ENCODE results near the gene CDKL5.
"Not testable (repeated sequence)": the region's sequence is repeated elsewhere in the genome, so short reads cannot be mapped to it uniquely, and the experiment has no call there.

Gene CDKL5

DNA sequence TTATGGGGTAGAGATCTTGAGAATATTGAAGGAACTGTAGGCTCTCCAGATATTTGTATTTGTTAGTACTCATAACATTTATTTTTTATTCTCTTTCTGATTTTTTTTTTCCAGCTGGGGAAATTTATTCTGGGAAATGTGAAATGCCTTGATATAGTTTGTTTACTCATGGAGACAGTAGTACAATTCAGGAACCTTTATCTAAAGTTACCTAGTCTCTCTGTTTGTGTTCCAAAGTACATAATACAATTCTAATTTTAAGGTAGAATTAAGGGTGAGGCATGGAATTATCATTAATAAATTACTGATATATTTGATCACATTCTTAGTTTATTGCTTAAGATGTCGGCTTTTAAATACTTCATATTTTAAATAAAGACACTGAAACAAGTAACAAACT lies 132.5 kb downstream of the CDKL5 start:
- DNase-seq (ENCODE audit: low spot score in 2 of 2) (no peak), ATAC-seq (replicated peaks; ENCODE audit: extremely low read depth, poor library complexity, severe bottlenecking) (no peak)
- no peaks in the 10 kb centered on the region for H3K27me3 Mint-ChIP-seq
- H3K4me3 Mint-ChIP-seq = no peak overlapping the region
- no peaks in the 10 kb centered on the region for H3K36me3 Mint-ChIP-seq (ENCODE audit: insufficient read depth)
- no peak overlapping the region for H3K27ac Mint-ChIP-seq (ENCODE audit: low read depth)
- H3K9me3 Mint-ChIP-seq = no peaks in the 10 kb centered on the region
- H3K4me1 Mint-ChIP-seq = peaks cover 4% of the 10 kb centered on the region

DNA sequence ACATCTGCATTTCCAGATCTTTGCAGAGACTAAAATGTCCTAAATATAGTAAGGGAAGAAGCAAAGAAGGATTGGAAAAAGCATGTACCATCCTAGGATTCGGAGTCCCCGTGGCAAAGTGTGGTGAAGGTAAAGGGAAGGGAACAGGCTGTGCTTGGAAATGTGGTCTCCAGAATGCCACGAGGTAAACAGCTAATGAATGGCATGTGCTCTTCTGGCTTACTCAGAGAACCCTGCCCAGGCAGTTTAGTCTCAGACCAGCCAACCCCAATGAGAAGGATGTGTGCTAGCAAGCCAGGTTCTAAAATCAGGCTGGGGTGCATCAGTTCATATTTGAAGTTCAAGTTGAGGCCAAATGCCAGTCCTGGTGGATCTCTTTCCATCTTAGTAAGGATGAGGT lies 133.4 kb downstream of the CDKL5 start:
- no peak for ATAC-seq (replicated peaks; ENCODE audit: extremely low read depth, poor library complexity, severe bottlenecking)
- Mint-ChIP-seq H3K9me3 (no peaks in the 10 kb centered on the region), H3K27ac (ENCODE audit: low read depth) (no peak overlapping the region), H3K4me1 (no peaks in the 10 kb centered on the region), H3K36me3 (ENCODE audit: insufficient read depth) (no peaks in the 10 kb centered on the region), H3K27me3 (no peaks in the 10 kb centered on the region), H3K4me3 (no peak overlapping the region)
- no peak for DNase-seq (ENCODE audit: low spot score in 2 of 2)

DNA sequence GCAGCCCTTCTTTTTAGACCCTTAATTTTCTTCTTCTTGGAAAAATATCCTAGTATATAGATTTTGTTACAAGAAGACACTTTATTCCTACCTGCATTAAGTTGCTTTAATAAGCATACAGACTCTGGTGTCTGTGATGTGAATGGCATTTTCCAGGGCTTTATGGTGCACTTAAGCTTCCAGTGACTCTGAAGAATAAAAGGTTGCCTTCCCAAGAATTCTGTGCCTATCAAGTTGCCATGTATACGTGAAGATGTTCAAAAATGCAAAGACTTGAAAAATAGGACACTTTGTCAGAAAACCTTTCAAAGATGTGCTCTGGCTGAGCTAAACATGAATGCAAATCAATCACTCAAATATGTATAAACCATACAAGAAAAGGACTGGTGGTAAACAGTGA lies 135.6 kb downstream of the CDKL5 start:
- H3K4me1 Mint-ChIP-seq = no peaks in the 10 kb centered on the region
- H3K27me3 Mint-ChIP-seq = no peaks in the 10 kb centered on the region
- no peak overlapping the region for H3K27ac Mint-ChIP-seq (ENCODE audit: low read depth)
- H3K9me3 Mint-ChIP-seq = no peaks in the 10 kb centered on the region
- H3K4me3 Mint-ChIP-seq = no peak overlapping the region
- no peaks in the 10 kb centered on the region for H3K36me3 Mint-ChIP-seq (ENCODE audit: insufficient read depth)
- DNase-seq (ENCODE audit: low spot score in 2 of 2) = no peak
- ATAC-seq (replicated peaks; ENCODE audit: extremely low read depth, poor library complexity, severe bottlenecking) = no peak

DNA sequence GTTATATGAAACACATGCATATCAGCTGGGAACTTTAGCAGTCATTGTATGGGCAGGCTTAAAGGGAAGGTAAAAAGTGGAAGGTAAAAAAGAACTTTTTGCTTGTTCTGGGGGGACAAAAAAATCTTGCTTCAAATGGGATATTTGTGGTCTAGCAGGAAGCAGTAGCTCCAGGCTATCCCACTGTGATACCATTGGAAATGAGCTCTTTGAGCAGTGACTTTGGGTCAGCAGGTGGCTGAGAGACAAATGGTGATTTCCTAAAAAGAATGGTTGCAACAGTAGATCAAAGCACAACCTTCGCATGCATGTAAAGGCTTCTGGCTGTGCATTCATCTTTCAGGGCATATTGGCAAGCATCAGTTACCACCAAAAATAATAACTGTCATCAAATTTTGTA lies 140.3 kb downstream of the CDKL5 start:
- H3K4me3 Mint-ChIP-seq = no peak overlapping the region
- H3K27ac Mint-ChIP-seq (ENCODE audit: low read depth) = no peak overlapping the region
- no peaks in the 10 kb centered on the region for H3K27me3 Mint-ChIP-seq
- H3K9me3 Mint-ChIP-seq = no peaks in the 10 kb centered on the region
- no peaks in the 10 kb centered on the region for H3K4me1 Mint-ChIP-seq
- no peak for ATAC-seq (replicated peaks; ENCODE audit: extremely low read depth, poor library complexity, severe bottlenecking)
- DNase-seq (ENCODE audit: low spot score in 2 of 2) = no peak
- H3K36me3 Mint-ChIP-seq (ENCODE audit: insufficient read depth) = no peaks in the 10 kb centered on the region

DNA sequence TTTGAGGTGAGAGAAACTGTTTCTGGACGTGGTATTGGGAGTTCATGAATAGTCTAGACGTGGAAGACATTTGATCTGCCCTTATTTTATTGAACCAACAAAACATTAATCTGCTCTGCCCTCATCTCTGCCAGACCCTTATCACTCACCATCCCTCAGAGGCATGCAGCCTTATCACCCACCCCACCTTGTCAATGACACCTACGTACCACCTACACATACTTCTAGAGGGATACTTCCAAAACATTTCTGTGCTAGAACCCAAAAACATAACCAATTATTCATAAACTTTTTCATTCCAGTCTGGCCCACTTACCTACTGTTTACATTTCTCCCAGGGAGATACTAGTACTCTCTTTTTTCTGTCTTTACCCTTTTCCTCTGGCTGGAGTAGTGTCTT lies 141.3 kb downstream of the CDKL5 start:
- H3K36me3 Mint-ChIP-seq (ENCODE audit: insufficient read depth) = no peaks in the 10 kb centered on the region
- H3K27me3 Mint-ChIP-seq = no peaks in the 10 kb centered on the region
- H3K27ac Mint-ChIP-seq (ENCODE audit: low read depth) = no peak overlapping the region
- ATAC-seq (replicated peaks; ENCODE audit: extremely low read depth, poor library complexity, severe bottlenecking) (no peak), DNase-seq (ENCODE audit: low spot score in 2 of 2) (no peak)
- H3K4me1 Mint-ChIP-seq = no peaks in the 10 kb centered on the region
- no peaks in the 10 kb centered on the region for H3K9me3 Mint-ChIP-seq
- H3K4me3 Mint-ChIP-seq = no peak overlapping the region

DNA sequence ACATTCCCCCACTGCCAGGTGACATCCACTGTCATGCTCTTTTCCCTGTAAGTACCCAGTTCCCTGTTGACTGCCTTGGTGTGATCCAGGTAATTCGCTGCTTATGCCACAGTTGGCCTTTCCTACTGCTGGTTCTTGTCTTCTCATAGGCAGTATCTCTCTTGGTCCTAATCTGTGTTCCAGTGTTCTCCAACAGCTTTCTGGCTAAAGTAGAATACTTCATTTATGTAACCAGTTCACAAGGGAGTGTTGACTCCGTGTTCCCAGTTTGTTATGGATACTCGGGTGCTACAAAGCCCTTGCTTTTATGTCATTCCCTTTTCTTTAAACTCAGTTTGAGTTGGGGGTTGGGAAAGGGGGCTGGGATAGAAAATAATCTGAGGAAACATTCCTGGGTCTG lies 148.1 kb downstream of the CDKL5 start:
- H3K27me3 Mint-ChIP-seq = no peaks in the 10 kb centered on the region
- H3K4me3 Mint-ChIP-seq = no peak overlapping the region
- DNase-seq (ENCODE audit: low spot score in 2 of 2) (no peak), ATAC-seq (replicated peaks; ENCODE audit: extremely low read depth, poor library complexity, severe bottlenecking) (no peak)
- H3K27ac Mint-ChIP-seq (ENCODE audit: low read depth) = no peak overlapping the region
- H3K4me1 Mint-ChIP-seq = no peaks in the 10 kb centered on the region
- H3K9me3 Mint-ChIP-seq = no peaks in the 10 kb centered on the region
- peaks cover 1% of the 10 kb centered on the region for H3K36me3 Mint-ChIP-seq (ENCODE audit: insufficient read depth)

DNA sequence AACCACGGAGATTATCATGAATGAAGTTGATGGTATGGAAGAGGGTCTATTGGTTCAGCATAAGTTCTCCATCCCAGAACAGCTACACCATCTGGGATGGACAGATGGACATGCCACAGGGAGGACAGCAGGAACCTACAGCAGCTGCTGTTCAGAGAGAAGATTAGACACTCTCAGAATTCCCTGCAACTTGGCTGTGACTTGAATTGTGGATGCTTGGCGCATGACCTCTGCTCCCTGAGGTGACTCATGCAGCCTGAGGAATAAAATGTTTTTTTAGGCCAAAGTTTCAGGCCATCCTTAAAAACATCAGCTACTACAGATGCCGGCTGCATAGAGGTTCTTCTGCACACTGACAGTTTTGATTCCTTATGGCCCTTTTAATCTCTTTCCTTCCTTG lies 149.2 kb downstream of the CDKL5 start:
- H3K27me3 Mint-ChIP-seq = no peaks in the 10 kb centered on the region
- H3K4me3 Mint-ChIP-seq = no peak overlapping the region
- no peak overlapping the region for H3K27ac Mint-ChIP-seq (ENCODE audit: low read depth)
- no peak for ATAC-seq (replicated peaks; ENCODE audit: extremely low read depth, poor library complexity, severe bottlenecking)
- no peaks in the 10 kb centered on the region for H3K4me1 Mint-ChIP-seq
- no peaks in the 10 kb centered on the region for H3K9me3 Mint-ChIP-seq
- no peak for DNase-seq (ENCODE audit: low spot score in 2 of 2)
- peaks cover 3% of the 10 kb centered on the region for H3K36me3 Mint-ChIP-seq (ENCODE audit: insufficient read depth)

DNA sequence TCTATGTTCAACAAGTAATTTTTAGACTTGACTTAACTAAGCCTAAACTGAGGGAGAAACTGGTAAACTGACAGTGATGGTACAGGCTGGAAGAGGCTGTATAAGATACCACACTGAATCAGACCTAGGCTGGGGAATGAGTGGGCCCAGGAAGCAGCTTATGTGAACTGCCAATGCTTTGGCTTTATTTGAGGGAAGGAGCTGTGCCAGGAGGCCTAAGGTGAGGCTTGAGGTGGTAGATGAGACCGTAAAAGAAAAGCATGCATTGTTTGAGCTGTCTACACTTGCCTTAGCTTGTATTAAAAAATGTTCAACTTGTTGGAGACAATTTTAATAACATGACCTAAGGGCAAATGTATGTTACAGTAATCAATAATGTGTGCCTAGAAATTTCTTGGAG lies 150.3 kb downstream of the CDKL5 start:
- Mint-ChIP-seq H3K4me1 (no peaks in the 10 kb centered on the region), H3K27me3 (no peaks in the 10 kb centered on the region), H3K9me3 (no peaks in the 10 kb centered on the region), H3K36me3 (ENCODE audit: insufficient read depth) (peaks cover 3% of the 10 kb centered on the region), H3K4me3 (no peak overlapping the region), H3K27ac (ENCODE audit: low read depth) (no peak overlapping the region)
- DNase-seq (ENCODE audit: low spot score in 2 of 2) (no peak), ATAC-seq (replicated peaks; ENCODE audit: extremely low read depth, poor library complexity, severe bottlenecking) (no peak)

DNA sequence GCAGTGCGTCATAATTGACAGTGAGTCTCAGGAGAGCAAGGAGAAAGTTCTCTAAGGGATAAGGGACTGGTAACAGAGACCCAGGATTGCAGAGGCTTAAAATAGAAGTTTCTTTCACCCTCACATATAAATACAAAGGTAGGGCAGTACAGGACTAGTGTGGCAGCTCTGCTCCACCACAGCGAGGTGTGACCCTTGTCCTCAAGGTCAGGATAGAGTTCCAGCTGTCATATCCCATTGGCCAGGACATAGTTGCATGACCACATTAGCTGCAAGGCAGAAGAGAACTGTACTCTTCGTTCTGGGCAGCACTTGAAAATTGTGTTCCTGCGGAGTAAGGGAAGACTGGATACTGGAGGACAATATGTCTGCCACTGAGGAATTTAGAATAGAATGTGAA lies 152.0 kb downstream of the CDKL5 start:
- Mint-ChIP-seq H3K4me3 (no peak overlapping the region), H3K27ac (ENCODE audit: low read depth) (no peak overlapping the region), H3K9me3 (no peaks in the 10 kb centered on the region), H3K27me3 (no peaks in the 10 kb centered on the region), H3K4me1 (no peaks in the 10 kb centered on the region), H3K36me3 (ENCODE audit: insufficient read depth) (peaks cover 7% of the 10 kb centered on the region)
- ATAC-seq (replicated peaks; ENCODE audit: extremely low read depth, poor library complexity, severe bottlenecking) (no peak), DNase-seq (ENCODE audit: low spot score in 2 of 2) (no peak)

DNA sequence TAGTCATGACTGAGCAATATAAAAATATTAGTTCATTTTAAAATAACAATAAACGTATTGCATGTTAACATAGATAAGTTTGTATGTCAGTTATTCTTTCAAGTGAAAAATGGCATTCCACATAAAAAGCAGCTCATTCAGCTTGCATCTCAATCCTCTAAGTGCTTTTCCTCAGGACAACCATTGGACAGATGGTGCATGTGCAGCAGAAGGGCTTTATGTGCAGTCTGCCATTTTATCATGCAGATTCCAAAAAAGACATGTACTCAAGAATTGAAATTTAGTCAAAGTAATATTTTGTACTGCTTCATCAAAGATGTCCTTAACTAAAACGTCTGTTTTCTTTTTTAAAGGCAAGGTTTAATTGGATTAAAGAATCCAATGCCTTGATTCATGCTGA lies 153.1 kb downstream of the CDKL5 start:
- Mint-ChIP-seq H3K27ac (ENCODE audit: low read depth) (no peak overlapping the region), H3K4me1 (no peaks in the 10 kb centered on the region), H3K9me3 (no peaks in the 10 kb centered on the region), H3K27me3 (no peaks in the 10 kb centered on the region), H3K4me3 (no peak overlapping the region), H3K36me3 (ENCODE audit: insufficient read depth) (peaks cover 7% of the 10 kb centered on the region)
- no peak for ATAC-seq (replicated peaks; ENCODE audit: extremely low read depth, poor library complexity, severe bottlenecking)
- DNase-seq (ENCODE audit: low spot score in 2 of 2) = no peak

DNA sequence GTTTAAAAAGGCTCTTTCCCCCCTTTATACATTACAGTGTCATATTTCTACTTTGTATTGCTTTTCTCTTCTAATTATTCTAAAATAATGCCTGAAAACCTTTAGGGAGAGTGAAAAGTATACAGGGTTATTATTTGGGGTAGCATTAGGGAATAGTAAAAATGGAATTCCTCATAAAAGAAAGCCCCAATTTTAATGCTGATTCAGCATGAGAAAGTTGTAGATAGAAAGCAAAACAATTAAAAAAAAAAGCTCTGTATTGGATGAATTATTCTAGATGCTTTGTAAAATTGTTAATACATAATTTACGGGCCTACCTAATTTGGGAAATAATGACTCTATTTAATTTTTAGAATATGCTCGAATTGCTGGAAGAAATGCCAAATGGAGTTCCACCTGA lies 154.1 kb downstream of the CDKL5 start:
- H3K4me1 Mint-ChIP-seq = no peaks in the 10 kb centered on the region
- H3K36me3 Mint-ChIP-seq (ENCODE audit: insufficient read depth) = peaks cover 7% of the 10 kb centered on the region
- no peak for DNase-seq (ENCODE audit: low spot score in 2 of 2)
- no peak overlapping the region for H3K27ac Mint-ChIP-seq (ENCODE audit: low read depth)
- no peak for ATAC-seq (replicated peaks; ENCODE audit: extremely low read depth, poor library complexity, severe bottlenecking)
- no peaks in the 10 kb centered on the region for H3K27me3 Mint-ChIP-seq
- H3K4me3 Mint-ChIP-seq = no peak overlapping the region
- H3K9me3 Mint-ChIP-seq = no peaks in the 10 kb centered on the region

DNA sequence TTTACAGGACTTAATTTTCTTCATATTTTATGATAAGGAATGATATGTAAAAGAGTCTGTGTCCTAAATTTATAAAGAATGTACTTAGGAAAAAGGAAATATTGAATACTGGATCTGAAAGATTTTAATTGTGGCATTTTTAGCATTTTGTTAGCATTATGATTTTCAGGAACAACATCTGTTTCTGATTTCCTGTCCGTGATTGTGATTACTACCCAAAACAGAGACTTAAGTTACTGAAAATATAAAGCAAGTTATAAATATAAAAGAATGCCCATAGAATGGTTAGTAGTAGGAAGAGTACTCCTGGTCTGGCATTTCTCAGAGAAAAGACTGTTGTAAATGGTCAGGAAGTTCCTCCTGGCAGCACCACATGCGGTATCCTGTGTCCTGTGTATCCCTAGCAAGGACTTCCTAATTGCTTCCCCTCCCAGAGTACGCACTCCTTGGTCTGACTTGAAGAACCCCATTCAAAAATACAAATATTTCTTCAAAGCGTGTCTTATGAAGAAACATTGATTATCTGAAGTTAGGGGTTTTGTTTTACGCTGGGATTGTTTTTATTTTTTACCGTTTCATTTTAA lies 157.6 kb downstream of the CDKL5 start:
- Mint-ChIP-seq H3K36me3 (ENCODE audit: insufficient read depth) (peaks cover 8% of the 10 kb centered on the region), H3K4me1 (no peaks in the 10 kb centered on the region), H3K27me3 (no peaks in the 10 kb centered on the region), H3K9me3 (no peaks in the 10 kb centered on the region), H3K4me3 (no peak overlapping the region), H3K27ac (ENCODE audit: low read depth) (no peak overlapping the region)
- ATAC-seq (replicated peaks; ENCODE audit: extremely low read depth, poor library complexity, severe bottlenecking) (no peak), DNase-seq (ENCODE audit: low spot score in 2 of 2) (no peak)

DNA sequence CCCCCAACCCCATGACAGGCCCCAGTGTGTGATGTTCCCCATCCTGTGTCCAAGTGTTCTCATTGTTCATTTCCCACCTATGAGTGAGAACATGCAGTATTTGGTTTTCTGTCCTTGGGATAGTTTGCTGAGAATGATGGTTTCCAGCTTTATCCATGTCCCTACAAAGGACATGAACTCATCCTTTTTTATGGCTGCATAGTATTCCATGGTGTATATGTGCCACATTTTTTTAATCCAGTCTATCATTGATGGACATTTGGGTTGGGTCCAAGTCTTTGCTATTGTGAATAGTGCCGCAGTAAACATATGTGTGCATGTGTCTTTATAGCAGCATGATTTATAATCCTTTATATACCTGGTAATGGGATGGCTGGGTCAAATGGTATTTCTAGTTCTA lies 163.9 kb downstream of the CDKL5 start:
- not testable (repeated sequence) for DNase-seq (ENCODE audit: low spot score in 2 of 2); H3K27ac Mint-ChIP-seq (ENCODE audit: low read depth); H3K27me3 Mint-ChIP-seq; ATAC-seq (replicated peaks; ENCODE audit: extremely low read depth, poor library complexity, severe bottlenecking); H3K9me3 Mint-ChIP-seq; H3K4me1 Mint-ChIP-seq; H3K4me3 Mint-ChIP-seq
- peaks cover 11% of the 10 kb centered on the region for H3K36me3 Mint-ChIP-seq (ENCODE audit: insufficient read depth)

DNA sequence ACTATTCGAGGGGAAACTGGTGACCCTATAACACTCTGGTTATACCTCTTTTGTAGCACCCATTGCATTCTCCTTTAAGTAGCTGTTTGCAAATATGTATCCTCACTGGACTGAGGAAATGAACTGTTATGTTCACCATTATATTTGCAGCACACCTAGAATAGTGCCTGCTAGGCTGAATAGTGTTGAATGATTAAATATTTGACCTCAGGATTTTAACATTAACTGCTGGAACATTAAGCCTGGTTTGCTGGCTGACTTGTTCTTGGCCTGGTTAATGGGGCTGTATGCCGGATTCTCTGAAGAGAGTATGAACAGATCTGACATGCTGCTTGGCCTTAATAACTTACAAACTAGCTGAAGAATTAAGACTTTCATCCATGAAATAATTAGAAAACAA lies 166.4 kb downstream of the CDKL5 start:
- no peak for DNase-seq (ENCODE audit: low spot score in 2 of 2)
- Mint-ChIP-seq H3K4me1 (peaks cover 4% of the 10 kb centered on the region), H3K27me3 (no peaks in the 10 kb centered on the region), H3K9me3 (no peaks in the 10 kb centered on the region), H3K27ac (ENCODE audit: low read depth) (no peak overlapping the region), H3K36me3 (ENCODE audit: insufficient read depth) (peaks cover 10% of the 10 kb centered on the region), H3K4me3 (no peak overlapping the region)
- ATAC-seq (replicated peaks; ENCODE audit: extremely low read depth, poor library complexity, severe bottlenecking) = no peak
